T-helper 1 cell treated with Interleukin-12 subunit alpha and Interleukin-12 subunit beta and Interleukin-4 antibody, amounts not matched to agents 30 μg/mL and 1 μg/mL, for 36 hours (primary cell): ENCODE measurements around the gene RXRA.
A peak's percentile ranks its signal among the peaks of the same experiment; 100 is the strongest.

Source experiments
- H3K27ac Mint-ChIP-seq: one replicate; pipeline ENCODE4 v1.8.0; 2021; ENCODE audit warnings: mild to moderate bottlenecking, mixed read lengths
- H3K27me3 Mint-ChIP-seq: one replicate; pipeline ENCODE4 v1.8.0; 2021; ENCODE audit warnings: low read depth, mixed read lengths
- H3K36me3 Mint-ChIP-seq: one replicate; pipeline ENCODE4 v1.8.0; 2021; ENCODE audit warnings: low read depth, mixed read lengths
- H3K4me1 Mint-ChIP-seq: one replicate; pipeline ENCODE4 v1.8.0; 2021; ENCODE audit warnings: low read depth, mixed read lengths
- H3K4me3 Mint-ChIP-seq: one replicate; pipeline ENCODE4 v1.8.0; 2021; ENCODE audit warnings: mild to moderate bottlenecking, moderate library complexity, mixed read lengths
- H3K9me3 Mint-ChIP-seq: one replicate; pipeline ENCODE4 v1.8.0; 2021; ENCODE audit warnings: mixed read lengths

Gene RXRA

DNA sequence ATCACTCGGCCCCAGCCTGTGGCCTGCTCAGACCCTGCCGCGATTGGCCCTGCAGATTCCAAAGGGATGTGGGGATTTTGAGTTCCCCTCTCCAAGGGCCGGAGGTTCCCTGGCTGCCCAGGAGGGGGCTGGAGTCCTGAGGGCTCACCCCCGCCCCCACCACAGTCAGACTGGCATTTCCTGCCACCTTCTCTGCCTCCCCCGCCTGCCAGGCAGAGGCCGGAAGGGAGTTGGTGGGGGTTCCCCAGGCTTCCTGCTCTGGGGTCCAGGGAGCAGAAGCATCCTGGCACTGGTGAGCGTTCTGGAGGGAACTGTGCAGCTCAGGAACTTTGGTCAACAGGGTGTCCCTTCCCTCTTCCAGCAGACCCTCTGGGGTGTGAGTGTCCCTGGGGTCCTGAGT is 70.6 kb downstream of the RXRA start:
- H3K27me3 Mint-ChIP-seq: peaks cover 6% of the 10 kb centered on the region
- H3K27ac Mint-ChIP-seq: peak overlapping the region; percentile 63
- peak overlapping the region; percentile 50 for H3K4me3 Mint-ChIP-seq
- H3K36me3 Mint-ChIP-seq: peaks cover 7% of the 10 kb centered on the region
- H3K4me1 Mint-ChIP-seq: peaks cover 23% of the 10 kb centered on the region
- H3K9me3 Mint-ChIP-seq: peaks cover 11% of the 10 kb centered on the region

- peaks cover 10% of the 10 kb centered on the region for H3K9me3 Mint-ChIP-seq
- no peak overlapping the region for H3K27ac Mint-ChIP-seq
- peaks cover 7% of the 10 kb centered on the region for H3K36me3 Mint-ChIP-seq
- peaks cover 8% of the 10 kb centered on the region for H3K27me3 Mint-ChIP-seq
- H3K4me3 Mint-ChIP-seq: no peak overlapping the region
- H3K4me1 Mint-ChIP-seq: peaks cover 18% of the 10 kb centered on the region
Measured at GRCh38 chr9:134398756-134399155, 72.5 kb downstream of the RXRA start.

- H3K9me3 Mint-ChIP-seq: peaks cover 5% of the 10 kb centered on the region
- H3K27ac Mint-ChIP-seq: no peak overlapping the region
Measured at GRCh38 chr9:134399435-134400056, 73.3 kb downstream of the RXRA start.

DNA sequence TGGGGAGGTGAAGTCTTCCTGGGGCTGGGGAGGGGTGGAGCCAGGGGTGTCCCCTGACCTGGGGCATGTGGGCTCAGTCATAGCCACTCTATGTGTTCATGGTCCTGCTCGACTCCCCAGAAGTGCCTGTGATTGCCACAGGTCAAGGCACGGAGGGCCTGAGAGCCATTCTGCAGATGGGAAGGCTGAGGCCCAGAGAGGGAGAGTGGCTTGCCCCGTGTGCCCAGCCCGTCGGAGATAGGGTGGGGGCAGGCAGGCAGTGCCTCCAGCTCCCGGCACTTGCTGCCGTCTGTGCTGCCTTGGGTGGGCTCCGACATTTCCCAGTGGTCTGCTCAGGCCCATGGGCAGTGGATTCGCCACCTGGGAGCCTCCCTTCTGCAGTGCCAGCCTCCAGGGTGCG is 74.0 kb downstream of the RXRA start:
- Mint-ChIP-seq H3K27ac (no peak overlapping the region), H3K36me3 (peaks cover 2% of the 10 kb centered on the region), H3K27me3 (peaks cover 6% of the 10 kb centered on the region), H3K4me3 (no peak overlapping the region), H3K4me1 (peaks cover 27% of the 10 kb centered on the region), H3K9me3 (peaks cover 5% of the 10 kb centered on the region)

More at GRCh38 chr9:134399435-134400056, 73.3 kb downstream of the RXRA start:
- Mint-ChIP-seq H3K4me3 (no peak overlapping the region), H3K4me1 (peaks cover 25% of the 10 kb centered on the region), H3K36me3 (peaks cover 2% of the 10 kb centered on the region), H3K27me3 (peaks cover 6% of the 10 kb centered on the region)

- H3K4me1 Mint-ChIP-seq: peaks cover 26% of the 10 kb centered on the region
- H3K27ac Mint-ChIP-seq: no peak overlapping the region
- peaks cover 5% of the 10 kb centered on the region for H3K9me3 Mint-ChIP-seq
- H3K4me3 Mint-ChIP-seq: no peak overlapping the region
- peaks cover 2% of the 10 kb centered on the region for H3K36me3 Mint-ChIP-seq
- H3K27me3 Mint-ChIP-seq: peaks cover 6% of the 10 kb centered on the region
Measured at GRCh38 chr9:134401391-134401790, 75.1 kb downstream of the RXRA start.

DNA sequence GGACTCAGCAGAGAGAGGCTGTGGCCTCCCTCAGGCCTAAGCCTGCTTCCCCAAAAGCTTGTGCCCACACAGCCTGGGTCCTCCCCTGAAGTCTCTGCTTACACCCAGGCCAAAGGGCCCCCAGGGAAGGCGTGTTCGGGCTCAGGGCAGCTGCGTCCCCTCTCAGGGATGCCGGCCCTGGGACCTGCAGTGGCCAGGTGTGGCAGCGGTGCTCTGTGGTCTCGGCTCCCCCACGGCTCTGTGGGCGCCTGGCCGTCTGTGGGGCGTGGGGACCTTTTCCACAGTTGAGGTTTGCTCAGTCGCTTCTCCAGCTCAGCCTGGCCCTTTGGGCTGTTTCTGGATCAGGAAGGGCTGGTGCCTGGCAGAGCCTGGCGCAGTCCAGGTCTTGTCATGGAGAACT is 75.9 kb downstream of the RXRA start:
- Mint-ChIP-seq H3K27ac (no peak overlapping the region), H3K4me1 (peaks cover 25% of the 10 kb centered on the region), H3K4me3 (no peak overlapping the region), H3K27me3 (peaks cover 6% of the 10 kb centered on the region), H3K9me3 (peaks cover 5% of the 10 kb centered on the region), H3K36me3 (peaks cover 2% of the 10 kb centered on the region)

DNA sequence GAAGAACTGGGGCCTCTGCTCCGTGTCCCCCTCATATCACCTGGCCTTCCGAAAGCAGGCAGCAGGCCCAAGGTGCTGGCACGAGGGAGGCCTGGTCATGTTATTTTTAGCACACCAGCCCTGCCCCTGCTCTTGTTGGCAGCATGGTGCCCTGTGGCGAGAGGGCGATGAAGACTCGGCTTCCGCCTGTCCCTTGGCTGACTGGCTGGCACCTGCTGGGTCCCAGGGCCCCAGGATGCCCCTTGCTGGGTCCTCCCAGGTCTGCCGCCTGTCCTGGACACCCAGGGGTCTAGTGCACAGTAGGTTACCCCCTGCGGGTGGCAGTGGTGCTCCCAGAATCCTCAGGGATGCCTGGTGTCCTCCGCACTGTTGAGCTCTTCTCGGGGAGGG is 77.0 kb downstream of the RXRA start:
- peaks cover 2% of the 10 kb centered on the region for H3K36me3 Mint-ChIP-seq
- H3K27me3 Mint-ChIP-seq: peaks cover 6% of the 10 kb centered on the region
- H3K4me1 Mint-ChIP-seq: peaks cover 21% of the 10 kb centered on the region
- no peak overlapping the region for H3K27ac Mint-ChIP-seq
- no peak overlapping the region for H3K4me3 Mint-ChIP-seq
- peaks cover 5% of the 10 kb centered on the region for H3K9me3 Mint-ChIP-seq

DNA sequence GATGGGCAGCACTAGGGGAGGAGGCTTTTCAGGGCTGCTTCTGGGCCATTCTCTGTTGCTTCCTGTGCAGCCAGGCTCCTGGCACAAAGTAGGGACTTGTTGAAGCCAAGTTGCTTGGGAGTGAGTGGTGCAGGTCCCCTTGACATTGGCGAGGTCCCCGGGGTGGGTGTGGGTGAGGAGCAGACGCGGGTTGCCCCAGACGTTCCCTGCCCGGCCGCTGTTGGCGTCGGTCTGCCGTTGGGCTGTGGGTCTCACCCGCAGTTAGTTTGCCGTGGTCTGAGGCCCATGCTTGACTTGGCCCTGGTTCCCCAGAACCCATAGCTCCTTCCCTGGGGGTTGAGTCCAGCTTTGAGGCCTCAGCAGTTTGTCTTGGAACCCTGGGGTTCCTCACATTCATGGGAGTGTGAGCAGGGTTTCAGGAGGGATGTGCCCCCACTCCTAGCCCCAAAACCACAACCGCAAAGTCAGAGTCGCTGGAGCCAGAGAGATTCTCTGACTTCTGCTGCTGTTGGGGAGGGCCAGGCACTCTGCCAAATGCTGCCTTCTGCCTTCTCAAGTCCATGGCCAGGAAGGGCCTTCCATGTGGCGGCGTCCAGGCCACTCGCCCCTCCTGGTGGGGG is 77.5 kb downstream of the RXRA start:
- Mint-ChIP-seq H3K27me3 (peaks cover 6% of the 10 kb centered on the region), H3K27ac (no peak overlapping the region), H3K4me1 (peaks cover 21% of the 10 kb centered on the region), H3K9me3 (peaks cover 5% of the 10 kb centered on the region), H3K4me3 (no peak overlapping the region), H3K36me3 (peaks cover 2% of the 10 kb centered on the region)

- H3K27ac Mint-ChIP-seq: peak overlapping the region; percentile 20
Measured at GRCh38 chr9:134404376-134405358, 78.4 kb downstream of the RXRA start.

GRCh38 chr9:134405527-134405926 is 79.3 kb downstream of the RXRA start:
- Mint-ChIP-seq H3K27ac (no peak overlapping the region), H3K4me1 (peaks cover 21% of the 10 kb centered on the region), H3K4me3 (no peak overlapping the region), H3K27me3 (peaks cover 6% of the 10 kb centered on the region), H3K36me3 (no peaks in the 10 kb centered on the region), H3K9me3 (no peaks in the 10 kb centered on the region)

More at GRCh38 chr9:134404376-134405358, 78.4 kb downstream of the RXRA start:
- Mint-ChIP-seq H3K4me3 (no peak overlapping the region), H3K4me1 (peaks cover 21% of the 10 kb centered on the region), H3K36me3 (no peaks in the 10 kb centered on the region), H3K27me3 (peaks cover 6% of the 10 kb centered on the region), H3K9me3 (peaks cover 1% of the 10 kb centered on the region)

- H3K27ac Mint-ChIP-seq: peak overlapping the region; percentile 6
- H3K27me3 Mint-ChIP-seq: peaks cover 6% of the 10 kb centered on the region
- H3K4me3 Mint-ChIP-seq: peak overlapping the region; percentile 70
- peaks cover 21% of the 10 kb centered on the region for H3K4me1 Mint-ChIP-seq
- H3K36me3 Mint-ChIP-seq: no peaks in the 10 kb centered on the region
- H3K9me3 Mint-ChIP-seq: no peaks in the 10 kb centered on the region
Measured at GRCh38 chr9:134406366-134407120, 80.3 kb downstream of the RXRA start.

DNA sequence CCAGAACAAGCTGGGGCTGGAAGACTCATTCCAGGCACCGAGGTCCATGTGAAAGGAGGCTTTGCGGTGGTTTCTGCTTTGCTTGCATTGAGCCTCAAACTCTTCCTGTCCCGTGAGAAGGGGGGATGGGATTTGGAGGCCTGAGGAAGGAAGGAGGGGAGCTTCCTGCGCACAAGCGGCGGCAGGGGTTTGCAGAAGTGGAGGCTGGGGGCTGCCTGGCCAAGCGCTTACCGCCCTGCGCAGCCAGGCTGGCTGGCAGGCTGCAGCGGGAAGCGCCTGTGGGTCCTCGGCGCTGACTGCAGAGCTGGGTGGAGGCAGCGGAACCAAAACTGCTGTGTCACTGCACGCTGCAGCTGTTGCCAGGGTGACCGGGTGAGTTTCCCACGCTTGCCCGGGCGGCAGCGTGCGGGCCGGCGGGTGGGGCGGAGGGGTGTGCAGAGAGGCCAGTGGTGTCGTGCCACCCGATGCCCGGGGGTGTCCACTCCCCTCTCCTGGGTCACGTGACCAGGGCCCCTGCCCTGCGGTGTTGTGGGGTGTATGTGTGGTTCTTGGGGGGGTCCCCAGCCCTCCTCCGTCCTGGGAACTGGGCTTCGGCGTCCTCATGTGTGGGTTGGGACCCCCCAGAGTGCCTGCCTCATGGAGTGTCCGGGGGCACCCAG is 81.0 kb downstream of the RXRA start:
- Mint-ChIP-seq H3K27me3 (peaks cover 6% of the 10 kb centered on the region), H3K4me3 (peak overlapping the region; percentile 70), H3K27ac (peak overlapping the region; percentile 6), H3K4me1 (peaks cover 21% of the 10 kb centered on the region), H3K9me3 (no peaks in the 10 kb centered on the region), H3K36me3 (no peaks in the 10 kb centered on the region)

DNA sequence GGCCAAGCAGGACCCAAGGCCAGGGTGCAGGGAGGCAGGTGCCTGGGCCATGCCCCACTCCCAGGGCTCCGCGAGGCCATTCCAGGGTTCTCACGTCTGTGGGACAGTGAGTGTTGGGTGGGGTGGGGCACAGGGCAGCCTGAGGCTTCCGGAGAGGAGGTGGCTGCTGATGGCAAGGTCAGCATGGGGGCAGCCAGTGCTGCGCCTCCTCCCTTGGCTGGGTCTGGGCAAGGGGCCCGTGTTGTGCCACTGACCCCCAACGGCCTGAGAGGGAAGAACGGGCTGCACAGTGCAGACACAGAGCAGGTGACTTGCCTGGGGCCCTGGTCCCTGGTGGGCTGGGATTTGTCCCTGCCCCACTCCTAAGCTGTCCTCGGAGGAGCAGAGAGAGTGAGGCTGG is 82.1 kb downstream of the RXRA start:
- Mint-ChIP-seq H3K9me3 (no peaks in the 10 kb centered on the region), H3K27me3 (peaks cover 6% of the 10 kb centered on the region), H3K36me3 (no peaks in the 10 kb centered on the region), H3K4me3 (no peak overlapping the region), H3K27ac (no peak overlapping the region), H3K4me1 (peaks cover 21% of the 10 kb centered on the region)
